GM12878 (cell line): ENCODE results near the gene FAM13C. TPM values are rescaled to one million over a fixed set of nuclear protein-coding genes. Genes with fewer than 3 reads are reported as not detected.

Experiments used
- ATAC-seq: fragments of 200-7000 bp; cut with Tn5 transposase; 3 replicates; pipeline ENCODE4 v1.9.1; 2020; ENCODE audit warnings: mild to moderate bottlenecking, moderate library complexity
- BruUV-seq: library from RNA; stranded (reverse); fragments of 400-500 nt; replicated peaks from 2 replicates; lab custom pipeline; 2021; lab: Mats Ljungman, UMichigan
- CTCF ChIA-PET: fragments of 300-600 bp; sonication (Branson Sonifier 250); formaldehyde crosslinking; extraction: SDS; loops from one replicate; lab custom pipeline; 2021; ENCODE audit warnings: inconsistent platforms; lab: Yijun Ruan, JAX
- POLR2A ChIA-PET: fragments of 350-600 bp; formaldehyde crosslinking; extraction: SDS; loops from one replicate; lab custom pipeline; 2021; ENCODE audit warnings: inconsistent platforms; lab: Charles Lee
- RAD21 ChIA-PET: fragments of 300-600 bp; sonication (Branson Sonifier 250); formaldehyde crosslinking; loops from one replicate; lab custom pipeline; 2023; ENCODE audit warnings: antibody characterized with exemption; ENCODE audit not compliant: unreplicated experiment; lab: Charles Lee
- SMC1A ChIA-PET: fragments of 300-600 bp; sonication (Branson Sonifier 250); formaldehyde crosslinking; loops from one replicate; lab custom pipeline; 2023; ENCODE audit not compliant: unreplicated experiment, uncharacterized antibody; lab: Charles Lee
- DNase-seq: peaks from one replicate; pipeline ENCODE4 v3.0.0-alpha.2; 2011; ENCODE audit warnings: low read depth, low spot score
- FAIRE-seq: peaks from 3 replicates; lab custom pipeline; 2011; peaks lifted over from hg19 to GRCh38; lab: Jason Lieb, UNC
- H2AFZ ChIP-seq: 2 replicates; pipeline ENCODE4 v1.6.0; 2011; ENCODE audit warnings: low read depth, low read length, control low read depth; ENCODE audit not compliant: control insufficient read depth
- H3K27ac ChIP-seq: 2 replicates; pipeline ENCODE4 v1.5.1; 2011; ENCODE audit warnings: control low read depth; ENCODE audit not compliant: control insufficient read depth, insufficient read depth
- H3K27me3 ChIP-seq, 2 experiments: replicated peaks in 1 of 2; 2 replicates each; pipeline versions ENCODE4 v1.6.0 to v1.6.1; 2011; ENCODE audit warnings: low read length in 1 of 2; ENCODE audit not compliant: control insufficient read depth in 2 of 2, insufficient read depth in 2 of 2
- H3K36me3 ChIP-seq, 2 experiments: 2 replicates each; pipeline ENCODE4 v1.5.1; 2011; ENCODE audit warnings: low read length in 1 of 2; ENCODE audit not compliant: control insufficient read depth in 2 of 2, insufficient read depth in 2 of 2
- H3K4me1 ChIP-seq: 2 replicates; pipeline ENCODE4 v1.6.1; 2011; ENCODE audit warnings: mild to moderate bottlenecking, low read length, moderate library complexity, mixed read lengths; ENCODE audit not compliant: control insufficient read depth, insufficient read depth
- H3K4me2 ChIP-seq: 2 replicates; pipeline ENCODE4 v1.6.0; 2011; ENCODE audit warnings: control low read depth; ENCODE audit not compliant: control insufficient read depth, insufficient read depth
- H3K4me3 ChIP-seq: fragments of 200-600 bp; sonication (generic); 2 replicates; pipeline ENCODE4 v1.5.1; 2016
- H3K79me2 ChIP-seq: 2 replicates; pipeline ENCODE4 v1.6.0; 2011; ENCODE audit warnings: low read length; ENCODE audit not compliant: control insufficient read depth, insufficient read depth
- H3K9ac ChIP-seq: 2 replicates; pipeline ENCODE4 v1.8.0; 2011; ENCODE audit warnings: low read length, control low read depth, mixed read lengths; ENCODE audit not compliant: control insufficient read depth, insufficient read depth
- H3K9me3 ChIP-seq: replicated peaks from 3 replicates; pipeline ENCODE4 v1.5.1; 2011; ENCODE audit warnings: mild to moderate bottlenecking, low read length; ENCODE audit not compliant: control insufficient read depth, insufficient read depth
- H4K20me1 ChIP-seq: 2 replicates; pipeline ENCODE4 v1.6.0; 2011; ENCODE audit not compliant: control insufficient read depth, insufficient read depth
- BRCA1 ChIP-seq: IDR thresholded peaks from 2 replicates; pipeline ENCODE4 v1.6.1; 2011; ENCODE audit warnings: low read depth, low read length, improper control_type of control experiment
- HDAC2 ChIP-seq: fragments of 200-600 bp; sonication (generic); IDR thresholded peaks from 2 replicates; pipeline ENCODE4 v1.6.1; 2017
- NR2C2 ChIP-seq: IDR thresholded peaks from 2 replicates; pipeline ENCODE4 v1.6.1; 2011; ENCODE audit warnings: borderline replicate concordance, low read depth; ENCODE audit not compliant: control insufficient read depth, insufficient read length
- NR2F1 ChIP-seq: fragments of 450-650 bp; conservative IDR thresholded peaks from 2 replicates; pipeline ENCODE4 v1.6.1; 2017; ENCODE audit warnings: mild to moderate bottlenecking
- PAX5 ChIP-seq: IDR thresholded peaks from 2 replicates; pipeline ENCODE4 v1.6.1; 2011; ENCODE audit warnings: low read depth, low read length, borderline replicate concordance
- PBX3 ChIP-seq: IDR thresholded peaks from 2 replicates; pipeline ENCODE4 v1.6.1; 2011; ENCODE audit warnings: mild to moderate bottlenecking, low read depth, low read length, moderate library complexity; ENCODE audit not compliant: insufficient replicate concordance
- RAD21 ChIP-seq: IDR thresholded peaks from 2 replicates; pipeline ENCODE4 v1.6.1; 2011; ENCODE audit warnings: mild to moderate bottlenecking, low read depth, low read length, moderate library complexity; ENCODE audit not compliant: insufficient read depth
- REST ChIP-seq: IDR thresholded peaks from 2 replicates; pipeline ENCODE4 v1.6.1; 2012; ENCODE audit warnings: mild to moderate bottlenecking, low read depth, low read length
- RFX5 ChIP-seq: IDR thresholded peaks from 2 replicates; pipeline ENCODE4 v1.6.1; 2011; ENCODE audit warnings: low read depth, low read length, improper control_type of control experiment
- SMARCA5 ChIP-seq: fragments of 450-650 bp; IDR thresholded peaks from 2 replicates; pipeline ENCODE4 v1.6.1; 2017; ENCODE audit warnings: mild to moderate bottlenecking
- SREBF1 ChIP-seq: IDR thresholded peaks from 2 replicates; pipeline ENCODE4 v1.6.1; 2012; ENCODE audit warnings: mild to moderate bottlenecking, low read length
- WRNIP1 ChIP-seq: IDR thresholded peaks from 2 replicates; pipeline ENCODE4 v1.6.1; 2011; ENCODE audit warnings: low read depth, low read length, improper control_type of control experiment, borderline replicate concordance
- WGBS: methylation state at CpG from one replicate; pipeline ENCODE4 v1.1.6; 2016; ENCODE audit warnings: low lambda C conversion rate; ENCODE audit not compliant: insufficient replicate concordance, insufficient coverage; ENCODE audit errors: missing lambda C conversion rate; 5-methylcytosine and 5-hydroxymethylcytosine counted together
- in situ Hi-C: fragments of 300-500 bp; cut with MboI; formaldehyde crosslinking; loops from 9 replicates; pipeline ENCODE4 v1.14.3; 2018; ENCODE audit warnings: mixed read lengths
- intact Hi-C: fragments of 100-400 bp; cut with micrococcal nuclease; formaldehyde crosslinking; loops from one replicate; pipeline ENCODE4 v1.14.2; 2022; ENCODE audit not compliant: unreplicated experiment
- polyA plus RNA-seq, 11 experiments: library from polyadenylated mRNA; depleted of rRNA in 4 of 11; unstranded in 6 of 11; stranded (reverse) in 5 of 11; fragments of >200 nt; fragmentation: Nextera tagmentation in 4 of 11; fragmentation: Illumina TruSeq in 1 of 11; extraction: Ambion mirVana in 4 of 11; extraction: Trizol in 1 of 11; gene quantifications; 1 replicate in 1 of 11; 2 replicates in 10 of 11; pipeline versions ENCODE4 v1.2.1 to v1.2.3, GENCODE V29; 2011 to 2016; ENCODE audit warnings: inconsistent platforms in 2 of 11, missing spikeins in 2 of 11, low read depth in 1 of 11
- total RNA-seq, 4 experiments: library from RNA; depleted of rRNA in 3 of 4; stranded (reverse); fragments of >200 nt in 3 of 4; fragmentation: Illumina TruSeq in 1 of 4; extraction: Trizol in 1 of 4; gene quantifications; 2 replicates each; pipeline versions ENCODE4 v1.2.1 to v1.2.3, GENCODE V29; 2013 to 2021
- TF ChIP-seq, protein P1 (sequence below): fragments of 450-650 bp; IDR thresholded peaks from 2 replicates; pipeline ENCODE4 v1.6.1; 2017; ENCODE audit warnings: antibody characterized with exemption, mild to moderate bottlenecking, moderate library complexity

Gene FAM13C
- total and polyA plus RNA-seq, 10 of the 15 experiments (the other 5 are each of a cell fraction or from before 2014, with no cell fraction given), result 0.04 to 0.31 (median 0.13) TPM; not detected in 5

DNA sequence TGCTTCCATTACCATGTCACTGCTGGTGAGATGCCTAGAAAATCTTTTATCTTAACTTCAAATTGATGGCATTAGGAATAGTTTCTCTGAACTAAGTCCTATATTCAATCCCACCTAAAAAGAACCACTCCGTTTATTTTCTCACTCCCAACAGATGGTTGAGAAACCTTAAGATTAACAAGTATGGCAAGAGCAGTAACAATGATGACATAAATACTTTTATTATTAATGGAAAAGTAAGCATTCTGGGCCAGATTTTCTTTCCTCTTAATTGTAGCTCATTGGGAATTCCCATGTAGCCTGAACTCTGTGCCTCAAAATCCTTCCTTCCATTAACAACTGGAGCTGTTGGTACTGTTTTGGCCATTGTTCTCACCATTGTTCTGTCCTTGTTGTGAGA, 21.1 kb upstream of the FAM13C start:
- no TSS peak for BruUV-seq

More for the DNA sequence above, 21.1 kb upstream of the FAM13C start:
- no peak overlapping the region for H3K27ac ChIP-seq
- POLR2A ChIA-PET, result no interaction called here
- FAIRE-seq (no peak), ATAC-seq (no peak), DNase-seq (no peak)
- H2AFZ ChIP-seq, result no peak overlapping the region
- RAD21 ChIA-PET, result interaction anchor here (1.5 kb wide), 1 partner anchor 11 kb away, joined by 3 read pairs; no protein-coding TSS in a partner anchor
- H3K9ac ChIP-seq, result no peak overlapping the region
- no peaks in the 10 kb centered on the region for H3K27me3 ChIP-seq
- intact Hi-C loops (no loop called here), in situ Hi-C loops (no loop called here)
- TF ChIP-seq NR2C2, result no peak
- TF ChIP-seq RAD21, result no peak
- TF ChIP-seq WRNIP1, result no peak
- no peak for TF ChIP-seq RFX5
- TF ChIP-seq, protein P1, sequence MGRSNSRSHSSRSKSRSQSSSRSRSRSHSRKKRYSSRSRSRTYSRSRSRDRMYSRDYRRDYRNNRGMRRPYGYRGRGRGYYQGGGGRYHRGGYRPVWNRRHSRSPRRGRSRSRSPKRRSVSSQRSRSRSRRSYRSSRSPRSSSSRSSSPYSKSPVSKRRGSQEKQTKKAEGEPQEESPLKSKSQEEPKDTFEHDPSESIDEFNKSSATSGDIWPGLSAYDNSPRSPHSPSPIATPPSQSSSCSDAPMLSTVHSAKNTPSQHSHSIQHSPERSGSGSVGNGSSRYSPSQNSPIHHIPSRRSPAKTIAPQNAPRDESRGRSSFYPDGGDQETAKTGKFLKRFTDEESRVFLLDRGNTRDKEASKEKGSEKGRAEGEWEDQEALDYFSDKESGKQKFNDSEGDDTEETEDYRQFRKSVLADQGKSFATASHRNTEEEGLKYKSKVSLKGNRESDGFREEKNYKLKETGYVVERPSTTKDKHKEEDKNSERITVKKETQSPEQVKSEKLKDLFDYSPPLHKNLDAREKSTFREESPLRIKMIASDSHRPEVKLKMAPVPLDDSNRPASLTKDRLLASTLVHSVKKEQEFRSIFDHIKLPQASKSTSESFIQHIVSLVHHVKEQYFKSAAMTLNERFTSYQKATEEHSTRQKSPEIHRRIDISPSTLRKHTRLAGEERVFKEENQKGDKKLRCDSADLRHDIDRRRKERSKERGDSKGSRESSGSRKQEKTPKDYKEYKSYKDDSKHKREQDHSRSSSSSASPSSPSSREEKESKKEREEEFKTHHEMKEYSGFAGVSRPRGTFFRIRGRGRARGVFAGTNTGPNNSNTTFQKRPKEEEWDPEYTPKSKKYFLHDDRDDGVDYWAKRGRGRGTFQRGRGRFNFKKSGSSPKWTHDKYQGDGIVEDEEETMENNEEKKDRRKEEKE, result no peak
- no peak for TF ChIP-seq HDAC2
- TF ChIP-seq NR2F1, result no peak
- no peak for TF ChIP-seq SREBF1
- TF ChIP-seq SMARCA5, result no peak
- no peak for TF ChIP-seq REST
- TF ChIP-seq PBX3, result no peak
- TF ChIP-seq PAX5, result no peak
- TF ChIP-seq BRCA1, result no peak
- H3K4me1 ChIP-seq, result no peaks in the 10 kb centered on the region
- H3K4me2 ChIP-seq, result no peak overlapping the region
- no peaks in the 10 kb centered on the region for H3K79me2 ChIP-seq
- H3K36me3 ChIP-seq, result no peaks in the 10 kb centered on the region
- H3K4me3 ChIP-seq, result no peak overlapping the region
- CTCF ChIA-PET, result no interaction called here
- WGBS, result 0% methylated on average over 1 of the region's 1 CpG
- no peaks in the 10 kb centered on the region for H4K20me1 ChIP-seq
- no peaks in the 10 kb centered on the region for H3K9me3 ChIP-seq
- SMC1A ChIA-PET, result no interaction called here
